Parathyroid adenoma (tissue), 2 donors: ENCODE results near the gene QSOX2.

Experiments used
- H2AFZ ChIP-seq: fragments of 300-600 bp; sonication (generic); one replicate; pipeline ENCODE4 v1.7.0; 2017; ENCODE audit warnings: antibody characterized with exemption, mild to moderate bottlenecking
- H3K27ac ChIP-seq: fragments of 300-600 bp; sonication (generic); one replicate; pipeline ENCODE4 v1.7.0; 2017
- H3K27me3 ChIP-seq: fragments of 300-600 bp; sonication (generic); one replicate; pipeline ENCODE4 v1.7.0; 2017; ENCODE audit warnings: low read length; ENCODE audit not compliant: control insufficient read depth, insufficient read depth
- H3K36me3 ChIP-seq: fragments of 300-600 bp; sonication (generic); one replicate; pipeline ENCODE4 v1.7.0; 2017; ENCODE audit warnings: low read length; ENCODE audit not compliant: control insufficient read depth, insufficient read depth
- H3K4me1 ChIP-seq: fragments of 300-600 bp; sonication (generic); one replicate; pipeline ENCODE4 v1.7.0; 2017; ENCODE audit warnings: control low read depth
- H3K4me2 ChIP-seq: fragments of 300-600 bp; sonication (generic); one replicate; pipeline ENCODE4 v1.7.0; 2017; ENCODE audit warnings: low read length
- H3K4me3 ChIP-seq: fragments of 300-600 bp; sonication (generic); one replicate; pipeline ENCODE4 v1.7.0; 2017; ENCODE audit warnings: low read depth, low read length
- H3K79me2 ChIP-seq: fragments of 300-600 bp; sonication (generic); one replicate; pipeline ENCODE4 v1.7.0; 2017; ENCODE audit warnings: control low read depth
- H3K9ac ChIP-seq: fragments of 300-600 bp; sonication (generic); one replicate; pipeline ENCODE4 v1.7.0; 2017; ENCODE audit warnings: mild to moderate bottlenecking
- H3K9me3 ChIP-seq: fragments of 300-600 bp; sonication (generic); one replicate; pipeline ENCODE4 v1.7.0; 2017; ENCODE audit warnings: low read length; ENCODE audit not compliant: control insufficient read depth
- CTCF ChIP-seq: fragments of 300-600 bp; sonication (generic); IDR thresholded peaks from one replicate; pipeline ENCODE4 v1.7.0; 2017; ENCODE audit warnings: antibody characterized with exemption, mild to moderate bottlenecking
- donor health status: primary hyperparathyroidism.

The QSOX2 gene

GRCh38 chr9:136292591-136293448 is 47.2 kb upstream of the QSOX2 start:
- no peak overlapping the region for H3K4me3 ChIP-seq
- no peaks in the 10 kb centered on the region for H3K79me2 ChIP-seq
- no peak overlapping the region for H3K9ac ChIP-seq
- no peaks in the 10 kb centered on the region for H3K36me3 ChIP-seq
- no peak overlapping the region for H2AFZ ChIP-seq
- no peak overlapping the region for H3K4me2 ChIP-seq
- no peaks in the 10 kb centered on the region for H3K4me1 ChIP-seq
- no peak for TF ChIP-seq CTCF
- H3K9me3 ChIP-seq: no peaks in the 10 kb centered on the region
- no peak overlapping the region for H3K27ac ChIP-seq
- H3K27me3 ChIP-seq: no peaks in the 10 kb centered on the region

DNA sequence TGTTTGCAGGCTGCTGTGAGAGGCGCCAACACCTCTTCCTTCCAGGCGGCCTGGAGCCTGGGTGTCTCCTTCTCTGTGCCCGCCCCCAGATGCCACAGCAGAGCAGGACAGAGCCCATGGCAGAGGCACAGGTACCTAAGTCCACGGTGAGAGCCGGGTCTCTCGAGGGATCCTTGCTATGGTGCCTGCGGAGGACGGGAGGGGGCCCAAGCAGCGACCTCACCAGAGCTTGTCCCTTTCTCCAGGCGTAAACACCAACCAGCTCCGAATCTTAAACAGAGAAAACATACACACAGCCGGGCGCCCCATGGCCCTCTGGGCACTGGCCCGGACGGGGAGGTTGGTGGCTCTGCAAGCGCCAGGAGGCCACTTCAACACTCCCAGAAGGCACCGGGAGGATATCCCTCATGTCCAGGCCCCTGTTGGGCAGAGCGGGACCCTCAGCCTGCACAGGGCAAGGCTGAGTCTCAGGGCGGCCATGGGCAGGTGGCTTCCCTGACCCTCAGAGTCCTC is 46.5 kb upstream of the QSOX2 start:
- H3K9ac ChIP-seq: no peak overlapping the region
- no peak overlapping the region for H3K27ac ChIP-seq
- H3K36me3 ChIP-seq: no peaks in the 10 kb centered on the region
- H3K79me2 ChIP-seq: no peaks in the 10 kb centered on the region
- H3K4me1 ChIP-seq: no peaks in the 10 kb centered on the region
- H3K4me3 ChIP-seq: no peak overlapping the region
- no peaks in the 10 kb centered on the region for H3K27me3 ChIP-seq
- no peaks in the 10 kb centered on the region for H3K9me3 ChIP-seq
- H3K4me2 ChIP-seq: no peak overlapping the region
- TF ChIP-seq CTCF: no peak
- H2AFZ ChIP-seq: no peak overlapping the region

DNA sequence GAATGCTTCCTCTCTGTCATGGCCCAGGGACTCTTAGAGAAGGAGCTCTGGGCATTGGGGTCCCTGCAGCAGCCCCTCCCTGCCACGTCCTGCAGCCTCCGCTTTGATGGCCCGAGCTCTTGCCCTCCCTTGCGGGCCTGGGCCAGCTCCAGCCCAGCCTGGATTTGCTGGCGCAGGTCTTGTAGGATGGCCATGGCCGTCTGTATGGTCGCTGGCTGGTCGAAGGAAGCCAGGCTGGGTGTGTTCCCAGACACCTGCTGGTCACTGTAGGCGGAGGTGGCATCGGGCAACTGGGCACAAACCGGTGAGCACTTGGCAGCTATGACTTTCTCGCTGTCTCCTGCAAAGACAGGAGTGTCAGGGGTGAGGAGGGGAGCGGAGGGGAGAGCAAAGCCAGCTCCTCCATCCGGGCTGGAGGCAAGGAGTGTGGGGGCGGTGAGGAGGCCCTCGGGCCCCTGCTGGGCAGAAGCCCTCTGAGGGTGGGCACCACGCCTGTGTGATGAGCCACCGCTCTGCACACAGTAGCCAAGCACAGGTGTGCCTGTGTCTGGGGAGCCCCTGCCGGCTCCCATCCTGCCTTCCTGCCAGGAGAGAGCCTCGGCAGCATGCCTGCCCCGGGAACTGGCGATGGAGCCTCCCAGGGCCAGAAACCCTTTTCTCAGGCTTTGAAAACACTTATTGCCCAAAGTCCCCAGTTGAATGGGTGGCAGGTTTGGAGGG is 45.9 kb upstream of the QSOX2 start:
- Histone ChIP-seq H3K4me1 (no peaks in the 10 kb centered on the region), H3K4me3 (no peak overlapping the region), H3K27me3 (no peaks in the 10 kb centered on the region), H3K4me2 (no peak overlapping the region), H3K9me3 (no peaks in the 10 kb centered on the region), H3K27ac (no peak overlapping the region), H3K79me2 (no peaks in the 10 kb centered on the region), H3K36me3 (no peaks in the 10 kb centered on the region), H2AFZ (no peak overlapping the region), H3K9ac (no peak overlapping the region)
- TF ChIP-seq CTCF: no peak

DNA sequence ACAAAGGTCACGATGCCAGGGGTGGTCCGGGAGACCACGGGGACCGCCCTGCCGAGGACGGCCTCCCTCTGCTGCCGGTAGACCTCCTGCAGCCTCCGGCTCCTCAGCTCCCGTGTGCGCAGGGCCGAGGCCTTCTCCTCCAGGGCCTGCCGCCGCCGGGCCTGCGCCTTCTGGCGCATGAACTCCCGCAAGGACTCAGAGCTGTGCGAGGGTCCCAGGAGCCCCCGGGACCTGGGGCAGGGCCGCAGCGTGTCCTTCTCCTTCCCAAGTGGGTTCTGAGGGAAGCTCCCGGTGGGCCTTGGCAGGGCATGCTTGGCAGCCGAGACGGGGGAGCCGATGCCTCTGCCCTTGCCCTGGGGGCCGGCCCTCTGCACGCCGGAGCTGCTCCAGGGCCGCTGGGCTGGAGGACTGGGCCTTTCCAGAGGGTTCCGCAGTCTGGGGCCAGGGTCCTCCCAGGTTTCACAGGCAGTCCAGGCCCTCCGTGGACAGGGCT is 44.9 kb upstream of the QSOX2 start:
- Histone ChIP-seq H2AFZ (no peak overlapping the region), H3K4me2 (no peak overlapping the region), H3K27me3 (no peaks in the 10 kb centered on the region), H3K9ac (no peak overlapping the region), H3K36me3 (no peaks in the 10 kb centered on the region), H3K4me3 (no peak overlapping the region), H3K4me1 (no peaks in the 10 kb centered on the region), H3K9me3 (no peaks in the 10 kb centered on the region), H3K27ac (no peak overlapping the region), H3K79me2 (no peaks in the 10 kb centered on the region)
- no peak for TF ChIP-seq CTCF
